AG04449 (cell line): ENCODE results near the gene PPP1R8.

Experiments used
- CTCF ChIA-PET: fragments of 350-600 bp; formaldehyde crosslinking; extraction: SDS; loops from one replicate; lab custom pipeline; 2021; ENCODE audit warnings: antibody characterized with exemption; lab: Yijun Ruan, JAX
- POLR2A ChIA-PET: fragments of 400-600, 350-600 bp; formaldehyde crosslinking; extraction: SDS; loops from one replicate; lab custom pipeline; 2020; ENCODE audit warnings: antibody characterized with exemption, inconsistent platforms; lab: Yijun Ruan, JAX
- DNase-seq: peaks from one replicate; pipeline ENCODE4 v3.0.0-alpha.2; 2010; ENCODE audit warnings: low read depth, low spot score
- H3K4me3 ChIP-seq: 2 replicates; pipeline ENCODE4 v1.5.1; 2011; ENCODE audit warnings: low read depth, mild to moderate bottlenecking, control low read depth, low read length
- TF ChIP-seq, protein P1 (sequence below): IDR thresholded peaks from one replicate; pipeline ENCODE4 v1.5.1; 2011; ENCODE audit warnings: mild to moderate bottlenecking, moderate library complexity, low read length, control low read depth, inconsistent platforms; ENCODE audit not compliant: insufficient read depth; ENCODE audit errors: missing control alignments

PPP1R8 gene

DNA sequence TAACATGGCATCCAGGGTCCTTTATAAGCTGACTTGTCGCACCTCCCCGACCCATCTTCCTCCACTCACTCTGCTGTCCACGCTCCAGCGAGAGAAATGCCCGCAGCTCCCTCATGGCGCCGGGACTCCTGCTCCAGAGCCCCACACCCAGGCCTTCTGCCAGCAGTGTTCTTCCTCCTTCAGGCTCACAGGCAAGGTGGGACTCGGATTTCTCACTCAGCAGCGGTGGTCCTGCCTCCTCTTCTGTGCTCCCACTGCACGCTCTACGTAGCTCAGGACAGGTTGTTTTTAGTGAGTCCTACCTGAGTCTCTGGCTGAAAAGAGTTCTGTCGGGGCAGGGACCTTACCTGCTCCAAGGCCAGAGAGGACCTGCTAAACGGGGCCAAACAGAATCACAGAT is 53.0 kb downstream of the PPP1R8 start:
- DNase-seq: no peak
- no peak overlapping the region for H3K4me3 ChIP-seq
- POLR2A ChIA-PET: interaction anchor here (0.7 kb wide), 1 partner anchor 1433 kb away, joined by 3 read pairs; no protein-coding TSS in a partner anchor
- CTCF ChIA-PET: interaction anchor here (0.6 kb wide), 1 partner anchor 90 kb away, joined by 3 read pairs; no protein-coding TSS in a partner anchor
- TF ChIP-seq, protein P1, sequence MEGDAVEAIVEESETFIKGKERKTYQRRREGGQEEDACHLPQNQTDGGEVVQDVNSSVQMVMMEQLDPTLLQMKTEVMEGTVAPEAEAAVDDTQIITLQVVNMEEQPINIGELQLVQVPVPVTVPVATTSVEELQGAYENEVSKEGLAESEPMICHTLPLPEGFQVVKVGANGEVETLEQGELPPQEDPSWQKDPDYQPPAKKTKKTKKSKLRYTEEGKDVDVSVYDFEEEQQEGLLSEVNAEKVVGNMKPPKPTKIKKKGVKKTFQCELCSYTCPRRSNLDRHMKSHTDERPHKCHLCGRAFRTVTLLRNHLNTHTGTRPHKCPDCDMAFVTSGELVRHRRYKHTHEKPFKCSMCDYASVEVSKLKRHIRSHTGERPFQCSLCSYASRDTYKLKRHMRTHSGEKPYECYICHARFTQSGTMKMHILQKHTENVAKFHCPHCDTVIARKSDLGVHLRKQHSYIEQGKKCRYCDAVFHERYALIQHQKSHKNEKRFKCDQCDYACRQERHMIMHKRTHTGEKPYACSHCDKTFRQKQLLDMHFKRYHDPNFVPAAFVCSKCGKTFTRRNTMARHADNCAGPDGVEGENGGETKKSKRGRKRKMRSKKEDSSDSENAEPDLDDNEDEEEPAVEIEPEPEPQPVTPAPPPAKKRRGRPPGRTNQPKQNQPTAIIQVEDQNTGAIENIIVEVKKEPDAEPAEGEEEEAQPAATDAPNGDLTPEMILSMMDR: no peak

DNA sequence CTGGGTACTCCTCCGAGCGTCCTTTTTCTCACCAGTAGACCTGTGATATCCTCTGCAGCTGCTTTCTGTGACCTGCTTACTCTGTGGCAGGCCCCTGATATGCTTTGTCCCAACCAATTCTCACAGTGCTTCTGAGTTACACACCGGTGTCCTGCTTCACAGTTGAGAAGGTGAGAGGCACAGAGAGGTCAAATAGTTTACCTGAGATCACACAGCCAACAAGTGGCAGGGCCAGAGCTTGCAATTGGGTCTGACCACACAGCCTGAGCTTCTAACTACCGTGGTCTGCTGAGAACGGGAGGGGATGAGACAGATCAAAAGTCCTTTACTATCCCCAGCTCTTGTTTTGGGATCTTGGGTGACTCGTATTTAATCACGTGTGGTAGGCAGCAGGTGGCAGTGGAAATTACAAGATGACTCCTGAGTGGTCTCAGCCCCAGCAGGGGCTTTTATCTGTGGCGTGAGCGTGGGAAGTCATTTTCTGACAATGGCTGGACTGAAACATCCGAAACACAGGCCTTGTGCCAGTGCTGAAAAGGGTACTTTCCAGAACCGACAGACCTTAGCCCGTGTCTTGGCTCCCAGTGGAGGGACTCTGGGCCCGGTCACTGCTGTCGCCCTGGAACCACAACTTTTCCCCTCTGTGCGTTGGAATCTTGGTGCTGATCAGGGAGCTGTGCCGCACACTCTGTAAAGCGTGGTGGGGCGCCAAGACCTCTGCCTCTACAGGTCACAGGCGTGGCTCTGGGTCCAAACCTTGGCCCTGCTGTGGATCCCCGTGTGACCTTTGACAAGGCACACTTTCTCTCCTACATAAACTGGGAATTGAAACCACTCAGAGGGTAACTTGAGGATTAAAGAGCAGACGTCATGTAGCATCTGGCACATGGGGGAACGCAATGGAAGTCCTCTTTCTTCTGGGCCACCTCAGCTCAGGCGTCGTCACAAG is 53.7 kb downstream of the PPP1R8 start:
- ChIA-PET POLR2A (interaction anchor here (0.7 to 1.0 kb wide), 2 partner anchors 9 to 1433 kb away, joined by 3 to 4 read pairs; no protein-coding TSS in a partner anchor), CTCF (interaction anchor here (0.6 kb wide), 1 partner anchor 89 kb away, joined by 3 read pairs; no protein-coding TSS in a partner anchor)
- DNase-seq: no peak
- TF ChIP-seq, protein P1: no peak
- no peak overlapping the region for H3K4me3 ChIP-seq

- H3K4me3 ChIP-seq: no peak overlapping the region
- ChIA-PET CTCF (no interaction called here), POLR2A (interaction anchor here (1.0 kb wide), 1 partner anchor 8 kb away, joined by 4 read pairs; no protein-coding TSS in a partner anchor)
- TF ChIP-seq, protein P1: no peak
- DNase-seq: no peak
Measured at GRCh38 chr1:27885114-27885528, 54.5 kb downstream of the PPP1R8 start.

DNA sequence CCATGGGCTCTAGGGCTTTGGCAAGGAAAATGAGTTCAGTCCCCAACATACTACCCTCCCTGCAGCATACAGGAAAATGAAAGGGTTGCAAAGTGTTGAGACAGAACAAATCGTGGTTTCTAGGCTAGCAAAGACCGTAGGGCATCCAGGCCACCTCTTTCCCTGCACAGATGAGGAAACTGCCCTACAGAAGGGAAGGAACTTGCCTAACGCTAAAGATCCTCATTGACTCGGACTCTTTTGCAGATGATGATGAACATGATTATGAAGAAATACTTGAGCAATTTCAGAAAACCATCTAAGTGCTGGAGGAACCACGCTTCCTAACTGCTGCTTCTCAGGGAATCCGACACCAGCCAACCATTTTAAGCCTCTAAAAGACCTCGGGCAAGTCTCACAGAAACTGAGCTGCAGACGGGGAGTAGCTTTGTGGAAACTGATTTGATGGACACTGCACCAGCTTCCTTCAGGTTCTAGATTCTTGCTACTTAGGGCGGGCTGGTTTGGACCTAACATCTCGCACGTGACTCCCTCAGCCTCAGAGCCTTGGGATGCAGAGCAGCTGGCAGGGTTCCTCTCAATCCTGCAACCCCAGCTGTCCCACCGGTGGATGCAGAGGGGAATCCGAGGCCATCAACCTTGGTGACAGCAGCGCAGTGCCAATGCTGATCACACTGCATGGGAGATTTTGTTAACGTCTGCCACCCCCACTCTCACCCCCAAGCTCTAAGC is 55.2 kb downstream of the PPP1R8 start:
- POLR2A ChIA-PET: no interaction called here
- CTCF ChIA-PET: interaction anchor here (0.8 kb wide), 1 partner anchor 11 kb away, joined by 4 read pairs; no protein-coding TSS in a partner anchor
- DNase-seq: no peak
- TF ChIP-seq, protein P1: no peak
- no peak overlapping the region for H3K4me3 ChIP-seq

- ChIA-PET POLR2A (no interaction called here), CTCF (interaction anchor here (0.8 kb wide), 1 partner anchor 10 kb away, joined by 4 read pairs; no protein-coding TSS in a partner anchor)
- H3K4me3 ChIP-seq: no peak overlapping the region
- DNase-seq: no peak
- TF ChIP-seq, protein P1: no peak
Measured at GRCh38 chr1:27886353-27886679, 55.7 kb downstream of the PPP1R8 start.
